ENCODE results near the gene B4GALT1.
A peak's percentile ranks its signal among the peaks of the same experiment; 100 is the strongest.

B4GALT1 gene

GRCh38 chr9:33157960-33158842, 8.9 kb downstream of the B4GALT1 start:
- no peak overlapping the region for H3K27ac ChIP-seq (ENCODE audit: low read length)
- H3K4me1 ChIP-seq (ENCODE audit: insufficient read depth, low read length), result peaks cover 28% of the 10 kb centered on the region
- no peak overlapping the region for H3K9ac ChIP-seq (ENCODE audit: low read depth, low read length)
- H3K27me3 ChIP-seq (ENCODE audit: insufficient read depth, low read length), result no peaks in the 10 kb centered on the region; the same call in 1 of the 2 replicates
- no peaks in the 10 kb centered on the region for H3K9me3 ChIP-seq (ENCODE audit: insufficient read depth, low read depth, low read length)
- no peaks in the 10 kb centered on the region for H3K36me3 ChIP-seq (ENCODE audit: insufficient read depth, low read depth, low read length)
- no peak overlapping the region for H3K4me3 ChIP-seq (ENCODE audit: low read length)

GRCh38 chr9:33155393-33155792, 11.7 kb downstream of the B4GALT1 start:
- H3K27me3 ChIP-seq (ENCODE audit: insufficient read depth, low read length), result no peaks in the 10 kb centered on the region
- H3K9me3 ChIP-seq (ENCODE audit: insufficient read depth, low read depth, low read length), result no peaks in the 10 kb centered on the region
- H3K36me3 ChIP-seq (ENCODE audit: insufficient read depth, low read depth, low read length), result no peaks in the 10 kb centered on the region
- no peak overlapping the region for H3K4me3 ChIP-seq (ENCODE audit: low read length)
- no peak overlapping the region for H3K27ac ChIP-seq (ENCODE audit: low read length)
- peaks cover 25% of the 10 kb centered on the region for H3K4me1 ChIP-seq (ENCODE audit: insufficient read depth, low read length)
- no peak overlapping the region for H3K9ac ChIP-seq (ENCODE audit: low read depth, low read length)

- Histone ChIP-seq H3K9ac (ENCODE audit: low read depth, low read length) (no peak overlapping the region), H3K9me3 (ENCODE audit: insufficient read depth, low read depth, low read length) (no peaks in the 10 kb centered on the region), H3K36me3 (ENCODE audit: insufficient read depth, low read depth, low read length) (no peaks in the 10 kb centered on the region), H3K27me3 (ENCODE audit: insufficient read depth, low read length) (no peaks in the 10 kb centered on the region), H3K4me3 (ENCODE audit: low read length) (no peak overlapping the region), H3K4me1 (ENCODE audit: insufficient read depth, low read length) (peaks cover 21% of the 10 kb centered on the region), H3K27ac (ENCODE audit: low read length) (no peak overlapping the region)
Observed at GRCh38 chr9:33154371-33154770, 12.8 kb downstream of the B4GALT1 start.

GRCh38 chr9:33153666-33154065, 13.5 kb downstream of the B4GALT1 start:
- no peaks in the 10 kb centered on the region for H3K9me3 ChIP-seq (ENCODE audit: insufficient read depth, low read depth, low read length)
- no peaks in the 10 kb centered on the region for H3K36me3 ChIP-seq (ENCODE audit: insufficient read depth, low read depth, low read length)
- H3K27ac ChIP-seq (ENCODE audit: low read length), result no peak overlapping the region
- H3K9ac ChIP-seq (ENCODE audit: low read depth, low read length), result peak overlapping the region; percentile 48; the same call in 1 of the 2 replicates
- H3K4me3 ChIP-seq (ENCODE audit: low read length), result peak overlapping the region; percentile 9; the same call in 1 of the 2 replicates
- peaks cover 14% of the 10 kb centered on the region for H3K4me1 ChIP-seq (ENCODE audit: insufficient read depth, low read length)
- no peaks in the 10 kb centered on the region for H3K27me3 ChIP-seq (ENCODE audit: insufficient read depth, low read length)

DNA sequence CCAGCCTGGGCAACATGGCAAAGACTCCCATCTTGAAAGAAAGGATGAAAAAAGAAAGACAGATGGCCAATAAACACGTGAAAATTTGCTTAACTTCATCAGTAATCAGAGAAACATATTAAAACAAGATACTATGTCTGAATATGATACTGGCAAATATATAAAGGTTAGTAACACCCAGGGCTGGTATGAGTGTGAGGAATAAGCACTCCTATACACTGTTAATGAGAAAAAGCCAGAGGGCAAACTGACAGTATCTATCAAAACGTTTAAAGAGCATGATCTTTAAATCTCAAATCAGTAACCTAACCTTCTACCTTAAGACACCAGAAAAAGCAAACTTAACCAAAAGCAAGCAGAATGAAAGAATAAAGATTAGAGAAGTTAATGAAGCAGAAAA, 14.1 kb downstream of the B4GALT1 start:
- no peak overlapping the region for H3K9ac ChIP-seq (ENCODE audit: low read depth, low read length)
- peaks cover 8% of the 10 kb centered on the region; the same call in 1 of the 2 replicates for H3K4me1 ChIP-seq (ENCODE audit: insufficient read depth, low read length)
- H3K4me3 ChIP-seq (ENCODE audit: low read length), result no peak overlapping the region
- H3K27ac ChIP-seq (ENCODE audit: low read length), result no peak overlapping the region
- no peaks in the 10 kb centered on the region for H3K36me3 ChIP-seq (ENCODE audit: insufficient read depth, low read depth, low read length)
- H3K27me3 ChIP-seq (ENCODE audit: insufficient read depth, low read length), result no peaks in the 10 kb centered on the region
- H3K9me3 ChIP-seq (ENCODE audit: insufficient read depth, low read depth, low read length), result no peaks in the 10 kb centered on the region

GRCh38 chr9:33151601-33152000, 15.5 kb downstream of the B4GALT1 start:
- H3K4me1 ChIP-seq (ENCODE audit: insufficient read depth, low read length), result peaks cover 6% of the 10 kb centered on the region; the same call in 1 of the 2 replicates
- H3K27ac ChIP-seq (ENCODE audit: low read length), result no peak overlapping the region
- H3K9me3 ChIP-seq (ENCODE audit: insufficient read depth, low read depth, low read length), result no peaks in the 10 kb centered on the region
- H3K9ac ChIP-seq (ENCODE audit: low read depth, low read length), result no peak overlapping the region
- no peaks in the 10 kb centered on the region for H3K36me3 ChIP-seq (ENCODE audit: insufficient read depth, low read depth, low read length)
- no peak overlapping the region for H3K4me3 ChIP-seq (ENCODE audit: low read length)
- no peaks in the 10 kb centered on the region for H3K27me3 ChIP-seq (ENCODE audit: insufficient read depth, low read length)

GRCh38 chr9:33151007-33151557, 16.1 kb downstream of the B4GALT1 start:
- Histone ChIP-seq H3K9ac (ENCODE audit: low read depth, low read length) (no peak overlapping the region), H3K4me3 (ENCODE audit: low read length) (no peak overlapping the region), H3K27me3 (ENCODE audit: insufficient read depth, low read length) (no peaks in the 10 kb centered on the region), H3K4me1 (ENCODE audit: insufficient read depth, low read length) (peaks cover 6% of the 10 kb centered on the region; the same call in 1 of the 2 replicates), H3K27ac (ENCODE audit: low read length) (no peak overlapping the region), H3K36me3 (ENCODE audit: insufficient read depth, low read depth, low read length) (no peaks in the 10 kb centered on the region), H3K9me3 (ENCODE audit: insufficient read depth, low read depth, low read length) (no peaks in the 10 kb centered on the region)

GRCh38 chr9:33148367-33149014, 18.6 kb downstream of the B4GALT1 start:
- Histone ChIP-seq H3K27ac (ENCODE audit: low read length) (no peak overlapping the region), H3K9me3 (ENCODE audit: insufficient read depth, low read depth, low read length) (no peaks in the 10 kb centered on the region), H3K4me1 (ENCODE audit: insufficient read depth, low read length) (peaks cover 3% of the 10 kb centered on the region; the same call in 1 of the 2 replicates), H3K36me3 (ENCODE audit: insufficient read depth, low read depth, low read length) (no peaks in the 10 kb centered on the region), H3K9ac (ENCODE audit: low read depth, low read length) (no peak overlapping the region), H3K4me3 (ENCODE audit: low read length) (no peak overlapping the region), H3K27me3 (ENCODE audit: insufficient read depth, low read length) (no peaks in the 10 kb centered on the region)

DNA sequence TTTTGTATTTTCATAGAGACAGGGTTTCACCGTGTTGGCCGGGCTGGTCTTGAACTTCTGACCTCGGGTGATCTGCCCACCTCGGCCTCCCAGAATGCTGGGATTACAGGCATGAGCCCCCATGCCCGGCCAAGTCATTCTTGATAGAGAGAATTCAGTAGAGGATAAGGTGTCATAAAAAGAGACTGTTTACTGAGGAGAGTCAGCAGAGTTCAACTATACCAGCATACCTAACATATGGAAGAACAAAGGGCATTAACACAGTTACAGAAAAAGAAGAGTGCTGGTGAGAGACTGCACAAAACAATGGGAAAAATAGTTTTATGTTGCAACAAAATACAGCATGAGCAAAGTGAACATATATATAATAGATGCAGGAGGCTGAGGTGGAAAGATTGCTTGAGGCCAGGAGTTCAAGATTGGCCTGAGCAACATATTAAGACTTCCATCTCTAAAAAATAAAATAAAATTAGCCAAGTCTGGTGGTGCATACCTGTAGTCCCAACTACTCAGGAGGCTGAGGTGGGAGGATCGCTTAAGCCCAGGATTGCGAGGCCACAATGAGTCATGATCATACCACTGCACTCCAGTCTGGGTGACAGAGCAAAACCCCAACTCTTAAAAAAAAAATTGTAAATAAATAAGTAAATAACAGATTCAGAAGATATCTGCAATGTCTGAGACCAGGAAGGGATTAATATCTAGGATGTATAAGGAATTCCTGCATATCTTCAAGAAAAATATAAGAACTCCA, 19.5 kb downstream of the B4GALT1 start:
- Histone ChIP-seq H3K27ac (ENCODE audit: low read length) (no peak overlapping the region), H3K9ac (ENCODE audit: low read depth, low read length) (no peak overlapping the region), H3K27me3 (ENCODE audit: insufficient read depth, low read length) (no peaks in the 10 kb centered on the region), H3K4me1 (ENCODE audit: insufficient read depth, low read length) (no peaks in the 10 kb centered on the region), H3K36me3 (ENCODE audit: insufficient read depth, low read depth, low read length) (no peaks in the 10 kb centered on the region), H3K9me3 (ENCODE audit: insufficient read depth, low read depth, low read length) (no peaks in the 10 kb centered on the region), H3K4me3 (ENCODE audit: low read length) (no peak overlapping the region)

GRCh38 chr9:33146298-33146697, 20.8 kb downstream of the B4GALT1 start:
- Histone ChIP-seq H3K27ac (ENCODE audit: low read length) (no peak overlapping the region), H3K4me3 (ENCODE audit: low read length) (no peak overlapping the region)

DNA sequence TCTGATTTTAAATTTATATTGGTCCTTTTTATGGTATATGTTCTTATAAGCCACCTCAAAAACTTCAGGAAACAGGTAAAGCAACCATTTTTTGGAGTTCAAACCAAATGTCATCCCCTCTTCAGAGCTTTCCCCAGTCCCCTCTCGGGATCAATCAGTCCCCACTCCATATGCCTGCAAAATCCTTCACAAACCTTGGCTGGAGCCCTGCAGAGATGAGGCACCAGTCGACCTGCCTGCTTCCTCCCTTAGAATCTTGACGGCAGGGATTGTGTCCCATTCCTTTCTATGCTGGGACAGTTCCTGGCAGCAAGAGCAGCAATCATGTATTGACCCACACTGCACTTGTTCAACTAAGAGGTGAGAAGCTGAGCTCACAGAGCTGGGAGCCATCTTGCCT, 22.6 kb downstream of the B4GALT1 start:
- peaks cover 6% of the 10 kb centered on the region for H3K4me1 ChIP-seq (ENCODE audit: insufficient read depth, low read length)
- H3K9ac ChIP-seq (ENCODE audit: low read depth, low read length), result no peak overlapping the region

More at GRCh38 chr9:33146298-33146697, 20.8 kb downstream of the B4GALT1 start:
- H3K4me1 ChIP-seq (ENCODE audit: insufficient read depth, low read length), result no peaks in the 10 kb centered on the region
- H3K9ac ChIP-seq (ENCODE audit: low read depth, low read length), result no peak overlapping the region
- no peaks in the 10 kb centered on the region for H3K27me3 ChIP-seq (ENCODE audit: insufficient read depth, low read length)
- H3K36me3 ChIP-seq (ENCODE audit: insufficient read depth, low read depth, low read length), result no peaks in the 10 kb centered on the region
- H3K9me3 ChIP-seq (ENCODE audit: insufficient read depth, low read depth, low read length), result no peaks in the 10 kb centered on the region

More for the DNA sequence above, 22.6 kb downstream of the B4GALT1 start:
- H3K27me3 ChIP-seq (ENCODE audit: insufficient read depth, low read length), result no peaks in the 10 kb centered on the region
- no peaks in the 10 kb centered on the region for H3K36me3 ChIP-seq (ENCODE audit: insufficient read depth, low read depth, low read length)
- no peak overlapping the region for H3K27ac ChIP-seq (ENCODE audit: low read length)
- no peaks in the 10 kb centered on the region for H3K9me3 ChIP-seq (ENCODE audit: insufficient read depth, low read depth, low read length)
- H3K4me3 ChIP-seq (ENCODE audit: low read length), result no peak overlapping the region
